DND-41 (cell line): Measurements from ENCODE around the gene TMEM186.

Experiments
- EZH2 ChIP-seq: IDR thresholded peaks from 3 replicates; pipeline ENCODE4 v1.6.1; 2012; ENCODE audit warnings: borderline replicate concordance, low read depth, mild to moderate bottlenecking, moderate library complexity, low read length, inconsistent platforms; ENCODE audit not compliant: severe bottlenecking
- TF ChIP-seq, protein P1 (sequence below): IDR thresholded peaks from 2 replicates; pipeline ENCODE4 v1.5.1; 2012; ENCODE audit warnings: borderline replicate concordance, low read length, moderate library complexity, mild to moderate bottlenecking; ENCODE audit not compliant: poor library complexity, severe bottlenecking; ENCODE audit errors: extremely low read depth

DNA sequence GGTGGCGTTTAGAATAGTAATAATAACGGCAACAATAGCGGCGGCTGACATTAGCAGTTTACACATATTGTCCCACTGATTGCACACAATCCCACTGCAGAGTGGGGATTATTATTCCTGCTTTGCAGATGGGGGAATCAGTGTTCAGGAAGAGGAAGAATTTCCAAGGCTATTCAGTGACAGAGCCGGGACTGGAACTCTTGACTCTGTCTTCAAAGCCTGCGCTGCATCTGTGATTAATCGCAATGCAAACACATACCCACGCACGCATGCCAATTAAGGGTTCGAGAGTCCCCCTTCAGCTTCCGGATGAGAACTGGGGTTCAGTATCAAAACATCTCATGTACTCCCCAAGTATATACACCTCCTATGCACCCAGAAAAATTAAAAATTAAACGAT, 29.2 kb downstream of the TMEM186 start:
- TF ChIP-seq, protein P1, sequence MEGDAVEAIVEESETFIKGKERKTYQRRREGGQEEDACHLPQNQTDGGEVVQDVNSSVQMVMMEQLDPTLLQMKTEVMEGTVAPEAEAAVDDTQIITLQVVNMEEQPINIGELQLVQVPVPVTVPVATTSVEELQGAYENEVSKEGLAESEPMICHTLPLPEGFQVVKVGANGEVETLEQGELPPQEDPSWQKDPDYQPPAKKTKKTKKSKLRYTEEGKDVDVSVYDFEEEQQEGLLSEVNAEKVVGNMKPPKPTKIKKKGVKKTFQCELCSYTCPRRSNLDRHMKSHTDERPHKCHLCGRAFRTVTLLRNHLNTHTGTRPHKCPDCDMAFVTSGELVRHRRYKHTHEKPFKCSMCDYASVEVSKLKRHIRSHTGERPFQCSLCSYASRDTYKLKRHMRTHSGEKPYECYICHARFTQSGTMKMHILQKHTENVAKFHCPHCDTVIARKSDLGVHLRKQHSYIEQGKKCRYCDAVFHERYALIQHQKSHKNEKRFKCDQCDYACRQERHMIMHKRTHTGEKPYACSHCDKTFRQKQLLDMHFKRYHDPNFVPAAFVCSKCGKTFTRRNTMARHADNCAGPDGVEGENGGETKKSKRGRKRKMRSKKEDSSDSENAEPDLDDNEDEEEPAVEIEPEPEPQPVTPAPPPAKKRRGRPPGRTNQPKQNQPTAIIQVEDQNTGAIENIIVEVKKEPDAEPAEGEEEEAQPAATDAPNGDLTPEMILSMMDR: no peak
- no peak for TF ChIP-seq EZH2
